H1 (cell line): Measurements from ENCODE around the gene MCF2L. TPM values are rescaled to one million over a fixed set of nuclear protein-coding genes. Genes with fewer than 3 reads are reported as not detected.

Experiments
- CTCF ChIA-PET: fragments of 300-600 bp; sonication (Branson Sonifier 250); formaldehyde crosslinking; loops from one replicate; lab custom pipeline; 2021; ENCODE audit not compliant: partially characterized antibody; lab: Charles Lee
- POLR2A ChIA-PET: fragments of 300-600 bp; sonication (Branson Sonifier 250); formaldehyde crosslinking; loops from one replicate; lab custom pipeline; 2021; ENCODE audit warnings: inconsistent platforms; ENCODE audit not compliant: partially characterized antibody; lab: Charles Lee
- DNase-seq, 2 experiments: peaks; one replicate each; pipeline versions ENCODE4 v3.0.0 to v3.0.0-alpha.2; 2010 to 2022; ENCODE audit warnings: low spot score in 2 of 2, low read depth in 1 of 2, mixed read lengths in 1 of 2
- FAIRE-seq: peaks from 2 replicates; lab custom pipeline; 2011; peaks lifted over from hg19 to GRCh38; lab: Jason Lieb, UNC
- H2AFZ ChIP-seq: 2 replicates; pipeline ENCODE4 v1.8.1; 2012; ENCODE audit warnings: low read length, inconsistent platforms
- H2AK5ac ChIP-seq: 2 replicates; pipeline ENCODE4 v1.6.1; 2013; ENCODE audit warnings: low read depth, low read length
- H2BK120ac ChIP-seq: replicated peaks from 2 replicates; pipeline ENCODE3; 2013; ENCODE audit warnings: low read depth, low read length, inconsistent platforms
- H2BK12ac ChIP-seq: 2 replicates; pipeline ENCODE4 v1.6.1; 2013; ENCODE audit warnings: low read depth, low read length
- H2BK15ac ChIP-seq: 2 replicates; pipeline ENCODE4 v1.6.1; 2013; ENCODE audit warnings: low read length
- H2BK20ac ChIP-seq: 2 replicates; pipeline ENCODE4 v1.6.1; 2013; ENCODE audit warnings: low read length
- H2BK5ac ChIP-seq: 2 replicates; pipeline ENCODE4 v1.6.1; 2013; ENCODE audit warnings: low read depth, low read length
- H3K14ac ChIP-seq: 2 replicates; pipeline ENCODE4 v1.6.1; 2013; ENCODE audit warnings: inconsistent platforms; ENCODE audit not compliant: insufficient read length
- H3K18ac ChIP-seq: 2 replicates; pipeline ENCODE4 v1.6.1; 2013; ENCODE audit warnings: low read length; ENCODE audit errors: extremely low read depth
- H3K23ac ChIP-seq: 2 replicates; pipeline ENCODE4 v1.6.1; 2013; ENCODE audit warnings: inconsistent platforms; ENCODE audit not compliant: insufficient read length
- H3K23me2 ChIP-seq: 2 replicates; pipeline ENCODE4 v1.6.1; 2013; ENCODE audit warnings: low read depth, low read length
- H3K27ac ChIP-seq: 2 replicates; pipeline ENCODE4 v1.6.1; 2011; ENCODE audit warnings: low read depth, low read length, inconsistent platforms
- H3K27me3 ChIP-seq, 4 experiments: replicated peaks in 1 of 4; 1 replicate in 1 of 4; 2 replicates in 3 of 4; pipeline versions ENCODE4 v1.6.1 to v1.8.1; 2011 to 2013; ENCODE audit warnings: low read length in 3 of 4, mild to moderate bottlenecking in 3 of 4, inconsistent platforms in 2 of 4, mixed read lengths in 2 of 4, moderate library complexity in 1 of 4; ENCODE audit not compliant: control insufficient read depth in 3 of 4, insufficient read depth in 3 of 4; ENCODE audit errors: extremely low read depth in 1 of 4
- H3K36me3 ChIP-seq, 4 experiments: 2 replicates each; pipeline versions ENCODE4 v1.6.1 to v1.8.1; 2011 to 2013; ENCODE audit warnings: mild to moderate bottlenecking in 4 of 4, low read length in 3 of 4, moderate library complexity in 2 of 4, control low read depth in 1 of 4, inconsistent platforms in 1 of 4; ENCODE audit not compliant: insufficient read depth in 4 of 4, control insufficient read depth in 2 of 4
- H3K4ac ChIP-seq: replicated peaks from 2 replicates; pipeline ENCODE3; 2013; ENCODE audit warnings: low read length, low read depth, mixed read lengths, inconsistent platforms; ENCODE audit not compliant: insufficient read length
- H3K4me1 ChIP-seq, 4 experiments: replicated peaks in 1 of 4; 1 replicate in 1 of 4; 2 replicates in 3 of 4; pipeline versions ENCODE4 v1.6.1 to v1.8.1; 2011 to 2013; ENCODE audit warnings: low read length in 3 of 4, inconsistent platforms in 2 of 4, mixed read lengths in 1 of 4; ENCODE audit not compliant: insufficient read depth in 4 of 4, control insufficient read depth in 3 of 4
- H3K4me2 ChIP-seq, 2 experiments: 2 replicates each; pipeline versions ENCODE4 v1.6.1 to v1.8.1; 2011 to 2013; ENCODE audit warnings: low read depth in 2 of 2, low read length in 2 of 2, control low read depth in 1 of 2, inconsistent platforms in 1 of 2, mild to moderate bottlenecking in 1 of 2; ENCODE audit not compliant: insufficient read depth in 1 of 2
- H3K4me3 ChIP-seq, 4 experiments: fragments of 200-600, 300-600 bp in 1 of 4; sonication (generic), shearing (Covaris generic), sonication (Bioruptor Twin) in 1 of 4; 2 replicates each; pipeline versions ENCODE4 v1.5.1 to v1.8.1; 2011 to 2016; ENCODE audit warnings: low read length in 4 of 4, low read depth in 3 of 4, control low read depth in 2 of 4, inconsistent platforms in 2 of 4, mild to moderate bottlenecking in 2 of 4, mixed read lengths in 1 of 4, moderate library complexity in 1 of 4; ENCODE audit not compliant: insufficient read depth in 2 of 4; ENCODE audit errors: extremely low read depth in 1 of 4
- H3K56ac ChIP-seq: replicated peaks from 2 replicates; pipeline ENCODE3; 2013; ENCODE audit warnings: low read depth, mild to moderate bottlenecking, mixed read lengths, low read length, inconsistent platforms; ENCODE audit not compliant: insufficient read length
- H3K79me1 ChIP-seq: 2 replicates; pipeline ENCODE4 v1.6.1; 2013; ENCODE audit warnings: low read depth, low read length, control low read depth
- H3K79me2 ChIP-seq, 2 experiments: 2 replicates each; pipeline versions ENCODE4 v1.6.1 to v1.8.1; 2012 to 2013; ENCODE audit warnings: low read length in 2 of 2, mild to moderate bottlenecking in 2 of 2, inconsistent platforms in 1 of 2; ENCODE audit not compliant: insufficient read depth in 2 of 2, control insufficient read depth in 1 of 2
- H3K9ac ChIP-seq, 4 experiments: replicated peaks in 1 of 4; 1 replicate in 1 of 4; 2 replicates in 3 of 4; pipeline versions ENCODE4 v1.6.1 to v1.8.1; 2011 to 2013; ENCODE audit warnings: low read depth in 3 of 4, low read length in 3 of 4, control low read depth in 2 of 4, mild to moderate bottlenecking in 2 of 4, moderate library complexity in 2 of 4, inconsistent platforms in 1 of 4; ENCODE audit errors: extremely low read depth in 1 of 4
- H3K9me3 ChIP-seq, 2 experiments: 2 replicates each; pipeline versions ENCODE4 v1.6.1 to v1.8.1; 2012 to 2013; ENCODE audit warnings: mild to moderate bottlenecking in 2 of 2, moderate library complexity in 2 of 2, control low read depth in 1 of 2, inconsistent platforms in 1 of 2, low read depth in 1 of 2, low read length in 1 of 2, mixed read lengths in 1 of 2; ENCODE audit not compliant: insufficient read depth in 2 of 2
- H4K20me1 ChIP-seq, 2 experiments: replicated peaks in 1 of 2; 2 replicates each; pipeline versions ENCODE3 to v1.8.1; 2011 to 2013; ENCODE audit warnings: inconsistent platforms in 2 of 2, low read length in 2 of 2, mild to moderate bottlenecking in 1 of 2; ENCODE audit not compliant: insufficient read depth in 2 of 2, control insufficient read depth in 1 of 2
- H4K5ac ChIP-seq: 2 replicates; pipeline ENCODE4 v1.6.1; 2013; ENCODE audit warnings: low read length, low read depth, mixed read lengths, inconsistent platforms; ENCODE audit not compliant: insufficient read length
- H4K8ac ChIP-seq: 2 replicates; pipeline ENCODE4 v1.8.0; 2013; ENCODE audit warnings: mild to moderate bottlenecking, moderate library complexity, low read length, inconsistent platforms; ENCODE audit not compliant: insufficient read depth; ENCODE audit errors: extremely low read depth
- H4K91ac ChIP-seq: replicated peaks from 2 replicates; pipeline ENCODE3; 2013; ENCODE audit warnings: low read length, mixed read lengths, inconsistent platforms; ENCODE audit not compliant: insufficient read length
- BCL11A ChIP-seq, 2 experiments: IDR thresholded peaks; one replicate each; pipeline ENCODE4 v1.6.1; 2011; ENCODE audit warnings: low read depth in 2 of 2, low read length in 2 of 2, mild to moderate bottlenecking in 2 of 2
- MAX ChIP-seq: IDR thresholded peaks from 2 replicates; pipeline ENCODE4 v1.6.1; 2012; ENCODE audit warnings: inconsistent platforms
- NANOG ChIP-seq: IDR thresholded peaks from 2 replicates; pipeline ENCODE4 v1.6.1; 2011; ENCODE audit warnings: low read length, low read depth, mild to moderate bottlenecking, inconsistent platforms; ENCODE audit not compliant: insufficient read depth, poor library complexity, severe bottlenecking
- RAD21 ChIP-seq, 2 experiments: IDR thresholded peaks in 1 of 2; conservative IDR thresholded peaks in 1 of 2; 2 replicates each; pipeline ENCODE4 v1.6.1; 2011; ENCODE audit warnings: low read depth in 2 of 2, low read length in 2 of 2, improper control_type of control experiment in 1 of 2, inconsistent platforms in 1 of 2, mild to moderate bottlenecking in 1 of 2, moderate library complexity in 1 of 2
- ZNF274 ChIP-seq: IDR thresholded peaks from 2 replicates; pipeline ENCODE4 v1.7.0; 2012; ENCODE audit warnings: low read length, borderline replicate concordance; ENCODE audit errors: extremely low read depth
- WGBS, 2 experiments: shearing (Covaris generic) in 1 of 2; methylation state at CpG; one replicate each; pipeline versions ENCODE4 v1.1.6 to v1.1.7; 2013 to 2015; ENCODE audit warnings: low lambda C conversion rate in 2 of 2, mixed read lengths in 2 of 2, inconsistent platforms in 1 of 2, low coverage in 1 of 2, missing lambda C conversion rate in 1 of 2; ENCODE audit not compliant: insufficient replicate concordance in 2 of 2, insufficient coverage in 1 of 2, insufficient read length in 1 of 2; ENCODE audit errors: extremely low coverage in 1 of 2, missing lambda C conversion rate in 1 of 2; 5-methylcytosine and 5-hydroxymethylcytosine counted together
- polyA plus RNA-seq, 7 experiments: library from polyadenylated mRNA; depleted of rRNA in 3 of 7; stranded (reverse) in 5 of 7; unstranded in 2 of 7; fragments of >200 nt in 5 of 7; fragments of 200-250 nt in 2 of 7; gene quantifications; 1 replicate in 5 of 7; 2 replicates in 1 of 7; 4 replicates in 1 of 7; pipeline versions ENCODE4 v1.2.1 to v1.2.3, GENCODE V29; 2011 to 2013; ENCODE audit warnings: missing spikeins in 2 of 7, mixed read lengths in 2 of 7
- total RNA-seq: library from RNA; stranded (reverse); fragmentation: NEBNext Ultra II Directional; extraction: Animal tissue kit (Norgen Biotek cat#: 25700); gene quantifications from 2 replicates; pipeline ENCODE4 v1.2.1, GENCODE V29; 2021

Gene MCF2L
- total and polyA plus RNA-seq, 2 of the 8 experiments (the other 6 are each of a cell fraction or from before 2014, with no cell fraction given), result 10.1 to 24.4 TPM

- Histone ChIP-seq H3K36me3 (no peaks in the 10 kb centered on the region), H3K4me1 (peaks cover 0 to 4% (median 3%) of the 10 kb centered on the region in 4 experiments; a peak in 5 of 7 replicates), H3K4me3 (no peak overlapping the region), H3K4me2 (no peak overlapping the region), H3K18ac (no peak overlapping the region), H4K8ac (no peak overlapping the region; the same call in 1 of the 2 replicates), H3K9ac (no peak overlapping the region), H4K91ac (no peak overlapping the region), H2BK12ac (no peak overlapping the region), H2BK120ac (no peak overlapping the region), H3K23ac (no peak overlapping the region), H2AK5ac (no peak overlapping the region), H3K14ac (no peak overlapping the region), H2AFZ (no peak overlapping the region), H3K79me2 (no peaks in the 10 kb centered on the region), H3K79me1 (0 out of 2 replicates have a peak, but pooled peaks cover 2% of the 10 kb centered on the region), H2BK5ac (no peak overlapping the region), H3K23me2 (peaks cover 2% of the 10 kb centered on the region; the same call in 1 of the 2 replicates), H3K56ac (no peak overlapping the region), H3K27me3 (no peaks in the 10 kb centered on the region; a peak in 1 of 7 replicates), H3K27ac (no peak overlapping the region), H3K4ac (no peak overlapping the region), H4K20me1 (peaks cover 0 to 3% of the 10 kb centered on the region in 2 experiments), H3K9me3 (no peaks in the 10 kb centered on the region), H2BK15ac (no peak overlapping the region), H4K5ac (no peak overlapping the region), H2BK20ac (no peak overlapping the region)
- TF ChIP-seq NANOG (no peak), RAD21 (IDR thresholded peaks at IDR 0.05 in 1 of 2, conservative IDR thresholded peaks at IDR 0.05 in 1 of 2; ENCODE audit: low read depth in 2 of 2, low read length in 2 of 2) (no peak), BCL11A (IDR thresholded peaks at IDR 0.05; ENCODE audit: low read depth in 2 of 2, low read length in 2 of 2) (no peak), MAX (no peak), ZNF274 (no peak)
- ChIA-PET CTCF (no interaction called here), POLR2A (no interaction called here)
- FAIRE-seq, result no peak
- no peak for DNase-seq
- WGBS, 2 experiments, result 91% methylated on average over 13 of the region's 13 CpGs; no CpG with 5 or more reads in 1 of the 2 experiments
Measured at GRCh38 chr13:113046883-113047244, 77.8 kb downstream of the MCF2L start.
